Measurements from ENCODE around the gene HDLBP. TPM values are rescaled to one million over a fixed set of nuclear protein-coding genes. Genes with fewer than 3 reads are reported as not detected.
"Not testable (repeated sequence)": the region's sequence is repeated elsewhere in the genome, so short reads cannot be mapped to it uniquely, and the experiment has no call there.

HDLBP gene
- total RNA-seq, 4 donors from 2014 or later, result 361 to 651 (median 454) TPM

DNA sequence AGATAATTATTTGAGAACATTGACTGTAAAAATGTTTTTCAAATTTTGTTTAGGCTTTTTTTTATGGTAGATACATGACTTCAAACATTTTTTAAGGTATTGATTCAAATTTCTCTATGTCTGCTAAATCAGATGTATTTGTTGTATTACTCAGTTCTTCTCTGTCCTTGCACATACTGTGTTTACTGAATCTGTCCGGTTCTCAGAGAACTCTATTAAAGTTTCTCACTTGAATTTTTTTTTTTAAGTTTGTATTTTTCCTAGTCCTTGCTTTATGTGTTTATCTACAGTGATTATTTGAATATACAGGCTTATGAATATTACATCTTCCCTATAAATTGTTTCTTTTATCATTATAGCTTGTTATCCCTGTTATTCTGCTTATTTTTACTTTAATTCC lies 5.6 kb upstream of the HDLBP start:
- no peaks in the 10 kb centered on the region for H3K9me3 ChIP-seq
- peaks cover 0 to 52% (median 14%) of the 10 kb centered on the region in 4 donors for H3K4me1 ChIP-seq
- DNase-seq, result no peak
- no peaks in the 10 kb centered on the region for H3K27me3 ChIP-seq
- no peak overlapping the region for H3K27ac ChIP-seq
- TF ChIP-seq POLR2A (IDR thresholded peaks at IDR 0.05), result no peak
- TF ChIP-seq, protein P1, sequence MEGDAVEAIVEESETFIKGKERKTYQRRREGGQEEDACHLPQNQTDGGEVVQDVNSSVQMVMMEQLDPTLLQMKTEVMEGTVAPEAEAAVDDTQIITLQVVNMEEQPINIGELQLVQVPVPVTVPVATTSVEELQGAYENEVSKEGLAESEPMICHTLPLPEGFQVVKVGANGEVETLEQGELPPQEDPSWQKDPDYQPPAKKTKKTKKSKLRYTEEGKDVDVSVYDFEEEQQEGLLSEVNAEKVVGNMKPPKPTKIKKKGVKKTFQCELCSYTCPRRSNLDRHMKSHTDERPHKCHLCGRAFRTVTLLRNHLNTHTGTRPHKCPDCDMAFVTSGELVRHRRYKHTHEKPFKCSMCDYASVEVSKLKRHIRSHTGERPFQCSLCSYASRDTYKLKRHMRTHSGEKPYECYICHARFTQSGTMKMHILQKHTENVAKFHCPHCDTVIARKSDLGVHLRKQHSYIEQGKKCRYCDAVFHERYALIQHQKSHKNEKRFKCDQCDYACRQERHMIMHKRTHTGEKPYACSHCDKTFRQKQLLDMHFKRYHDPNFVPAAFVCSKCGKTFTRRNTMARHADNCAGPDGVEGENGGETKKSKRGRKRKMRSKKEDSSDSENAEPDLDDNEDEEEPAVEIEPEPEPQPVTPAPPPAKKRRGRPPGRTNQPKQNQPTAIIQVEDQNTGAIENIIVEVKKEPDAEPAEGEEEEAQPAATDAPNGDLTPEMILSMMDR (IDR thresholded peaks at IDR 0.05), result no peak
- no peak overlapping the region for H3K4me3 ChIP-seq
- H3K36me3 ChIP-seq, result peaks cover 0 to 2% (median 0%) of the 10 kb centered on the region in 3 donors

DNA sequence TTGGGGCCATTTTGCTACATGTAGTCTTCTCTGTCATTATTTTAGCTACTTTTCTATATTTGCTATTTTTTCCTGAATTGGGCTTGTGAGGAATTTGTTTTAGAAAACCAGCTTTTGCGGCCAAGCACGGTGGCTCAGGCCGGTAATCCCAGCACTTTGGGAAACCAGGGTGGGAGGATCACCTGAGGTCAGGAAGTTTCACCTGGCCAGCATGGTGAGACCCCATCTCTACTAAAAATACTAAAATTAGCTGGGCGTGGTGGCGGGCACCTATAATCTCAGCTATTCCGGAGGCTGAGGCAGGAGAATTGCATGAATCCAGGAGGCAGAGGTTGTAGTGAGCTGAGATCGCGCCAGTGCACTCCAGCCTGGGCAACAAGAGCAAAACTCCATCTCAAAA lies 4.9 kb upstream of the HDLBP start:
- Histone ChIP-seq H3K4me1 (peaks cover 0 to 52% (median 14%) of the 10 kb centered on the region in 4 donors), H3K27me3 (no peaks in the 10 kb centered on the region), H3K27ac (no peak overlapping the region), H3K4me3 (no peak overlapping the region), H3K36me3 (no peaks in the 10 kb centered on the region), H3K9me3 (no peaks in the 10 kb centered on the region)
- TF ChIP-seq, protein P1 (IDR thresholded peaks at IDR 0.05), result no peak
- TF ChIP-seq POLR2A (IDR thresholded peaks at IDR 0.05), result no peak
- DNase-seq, result no peak

DNA sequence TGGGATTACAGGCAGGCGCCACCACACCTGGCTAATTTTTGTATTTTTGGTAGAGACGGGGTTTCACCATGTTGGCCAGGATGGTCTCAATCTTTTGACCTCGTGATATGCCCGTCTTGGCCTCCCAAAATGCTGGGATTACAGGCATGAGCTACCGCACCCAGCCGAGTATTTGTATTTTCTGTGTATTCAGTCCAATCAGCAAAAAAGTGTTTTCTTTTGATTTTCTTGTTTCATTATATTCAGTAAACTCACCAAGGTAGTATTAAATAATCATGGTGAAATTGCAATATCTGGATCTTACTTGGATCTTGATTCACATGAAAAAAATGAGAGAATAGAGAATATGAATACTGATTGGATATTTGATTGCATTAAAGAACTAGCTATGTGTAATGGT lies 3.4 kb upstream of the HDLBP start:
- not testable (repeated sequence) for H3K9me3 ChIP-seq, H3K27me3 ChIP-seq, H3K4me3 ChIP-seq, H3K36me3 ChIP-seq, DNase-seq, H3K27ac ChIP-seq
- peaks cover 0 to 56% (median 12%) of the 10 kb centered on the region in 4 donors for H3K4me1 ChIP-seq

DNA sequence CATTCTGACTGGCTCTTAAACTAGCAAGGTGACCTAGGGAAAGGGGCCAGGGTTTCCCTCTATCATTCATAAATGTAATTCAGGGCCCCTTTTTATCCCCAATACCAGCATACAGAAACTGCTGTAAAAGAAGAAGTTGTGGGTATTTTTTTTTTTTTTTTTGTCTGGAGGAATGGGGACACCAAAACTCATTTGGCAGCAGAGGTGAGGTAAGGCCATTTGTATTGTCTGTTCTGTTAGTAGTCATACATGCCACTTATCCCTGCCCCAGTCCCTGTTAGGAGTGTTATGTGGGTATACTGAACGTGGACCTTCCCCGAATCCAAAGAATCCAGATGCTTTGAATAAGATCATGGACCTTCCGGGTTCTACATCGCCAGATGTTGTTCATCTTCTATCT lies 1.9 kb upstream of the HDLBP start:
- peak overlapping the region in 2 of 4 donors; percentile 72 to 73 for H3K4me3 ChIP-seq

DNA sequence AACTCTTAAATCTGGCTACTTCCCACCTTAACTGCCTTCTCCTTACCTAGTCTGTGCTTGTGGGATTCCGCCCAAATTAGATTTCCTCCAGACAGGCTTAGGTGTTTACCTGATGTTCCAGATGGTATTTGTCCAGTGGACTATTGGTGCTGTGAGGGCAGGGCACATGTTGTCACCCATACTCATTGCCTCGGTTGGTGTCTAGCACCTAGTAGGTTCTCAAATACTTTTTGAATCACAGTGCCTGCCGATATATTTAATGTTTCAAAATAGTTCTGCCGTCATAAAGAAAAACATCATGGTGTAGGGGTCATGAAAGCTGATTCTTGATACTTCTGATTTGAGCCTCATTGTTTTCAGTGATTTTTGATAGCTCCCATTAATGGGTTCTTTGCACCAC lies 1.4 kb upstream of the HDLBP start:
- Histone ChIP-seq H3K4me3 (peak overlapping the region; percentile 72 to 90 (median 80)), H3K4me1 (peaks cover 0 to 65% (median 12%) of the 10 kb centered on the region in 4 donors), H3K27ac (peak overlapping the region; percentile 94 to 99 (median 96)), H3K27me3 (no peaks in the 10 kb centered on the region), H3K9me3 (no peaks in the 10 kb centered on the region), H3K36me3 (no peaks in the 10 kb centered on the region)
- DNase-seq, result no peak
- TF ChIP-seq, protein P1 (IDR thresholded peaks at IDR 0.05), result no peak
- no peak for TF ChIP-seq POLR2A (IDR thresholded peaks at IDR 0.05)

More for the DNA sequence above, 1.9 kb upstream of the HDLBP start:
- no peak for DNase-seq
- H3K27me3 ChIP-seq, result no peaks in the 10 kb centered on the region
- H3K9me3 ChIP-seq, result no peaks in the 10 kb centered on the region
- TF ChIP-seq POLR2A (IDR thresholded peaks at IDR 0.05), result no peak
- TF ChIP-seq, protein P1 (IDR thresholded peaks at IDR 0.05), result no peak
- H3K36me3 ChIP-seq, result no peaks in the 10 kb centered on the region
- H3K4me1 ChIP-seq, result peaks cover 0 to 69% (median 12%) of the 10 kb centered on the region in 4 donors
- peak overlapping the region; percentile 94 to 99 (median 96) for H3K27ac ChIP-seq

DNA sequence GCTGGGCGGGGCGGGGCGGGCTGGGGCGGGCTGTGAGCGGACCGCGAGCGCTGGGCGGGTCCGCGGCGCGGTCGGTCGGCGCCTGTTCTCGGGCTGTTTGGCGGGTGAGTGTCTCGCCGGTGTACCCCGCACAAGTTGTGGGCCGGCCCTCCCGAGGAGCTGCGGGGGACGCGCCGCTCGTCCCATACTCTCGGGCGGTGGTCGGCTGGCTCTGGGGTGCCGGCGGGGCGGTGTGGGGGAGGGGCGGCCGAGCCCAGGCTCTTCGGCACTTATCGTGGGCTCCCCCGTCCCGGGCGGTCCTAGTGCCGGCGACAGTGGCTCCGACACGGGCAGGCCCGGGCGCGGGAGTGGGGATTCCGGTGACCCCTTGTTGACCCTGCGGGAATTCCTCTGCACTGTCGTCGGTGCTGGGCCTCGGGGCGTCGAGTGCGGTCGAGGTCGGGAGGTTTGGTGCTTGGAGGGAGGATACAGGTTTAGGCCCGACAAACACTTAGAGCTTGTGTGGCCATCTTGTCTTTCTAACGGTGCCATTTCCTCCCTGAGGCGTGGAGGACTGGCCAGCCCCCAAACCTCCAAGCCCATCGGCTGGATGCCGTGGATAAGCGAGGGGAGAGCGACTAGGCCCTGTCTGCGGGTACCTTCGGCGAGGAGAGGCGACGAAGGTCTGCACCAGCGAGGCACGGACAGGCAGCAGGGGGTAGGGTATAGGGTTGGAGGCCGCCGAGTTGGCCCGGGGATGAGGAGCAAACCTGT lies 583 bp upstream of the HDLBP start, which contains the start of gene SEPTIN2:
TSS of gene SEPTIN2 (plus strand) at position 47 of the 753 bp plus-strand sequence. CDS start 8,308 bp downstream, outside the sequence.
- Histone ChIP-seq H3K36me3 (no peaks in the 10 kb centered on the region), H3K4me3 (peak within 1 kb of the TSS; percentile 72 to 90 (median 80)), H3K4me1 (peaks cover 0 to 63% (median 12%) of the 10 kb centered on the region in 4 donors), H3K27ac (peak within 1 kb of the TSS; percentile 94 to 99 (median 96)), H3K27me3 (no peaks in the 10 kb centered on the region), H3K9me3 (no peaks in the 10 kb centered on the region)
- DNase-seq, result peak in 2 of 3 donors; percentile 78 to 89
- peak; percentile 33 to 61 for TF ChIP-seq POLR2A (IDR thresholded peaks at IDR 0.05)
- TF ChIP-seq, protein P1 (IDR thresholded peaks at IDR 0.05), result no peak

Measured in Peyer's patch (tissue), 4 donors.